ENCODE results near the gene SERPING1.
A peak's percentile ranks its signal among the peaks of the same experiment; 100 is the strongest.

Gene SERPING1

GRCh38 chr11:57638811-57639320 lies 41.4 kb downstream of the SERPING1 start:
- DNase-seq: no peak

- no peak for DNase-seq
These were observed 42.0 kb downstream of the SERPING1 start for GRCh38 chr11:57639321-57640067.

GRCh38 chr11:57640068-57640800 lies 42.7 kb downstream of the SERPING1 start:
- no peak for DNase-seq

GRCh38 chr11:57641011-57641807 lies 43.7 kb downstream of the SERPING1 start:
- DNase-seq: peak in 1 of 2 donors; percentile 48

GRCh38 chr11:57643802-57644201 lies 46.3 kb downstream of the SERPING1 start:
- no peak for DNase-seq

GRCh38 chr11:57644748-57645688 lies 47.5 kb downstream of the SERPING1 start:
- DNase-seq: peak; percentile 84 to 91

- DNase-seq: no peak
These were observed 48.2 kb downstream of the SERPING1 start for GRCh38 chr11:57645689-57646085.

- DNase-seq: peak in 1 of 2 donors; percentile 41
These were observed 48.8 kb downstream of the SERPING1 start for GRCh38 chr11:57646194-57646798.

GRCh38 chr11:57646799-57647303 lies 49.4 kb downstream of the SERPING1 start:
- DNase-seq: no peak

GRCh38 chr11:57647372-57647771 lies 49.9 kb downstream of the SERPING1 start:
- no peak for DNase-seq

- DNase-seq: no peak
These were observed 50.7 kb downstream of the SERPING1 start for GRCh38 chr11:57647960-57648800.

- no peak for DNase-seq
These were observed 51.6 kb downstream of the SERPING1 start for GRCh38 chr11:57648801-57649735.

GRCh38 chr11:57649826-57650738 lies 52.6 kb downstream of the SERPING1 start, which contains the start of gene YPEL4:
YPEL4 (minus strand) TSS chr11:57649912; CDS start chr11:57647107, 2,805 bp downstream.
- peak; percentile 76 to 80 for DNase-seq

- DNase-seq: no peak
These were observed 53.2 kb downstream of the SERPING1 start for GRCh38 chr11:57650739-57651090.

- no peak for DNase-seq
These were observed 53.9 kb downstream of the SERPING1 start for GRCh38 chr11:57651408-57651807.

- DNase-seq: peak; percentile 40 to 45
These were observed 54.7 kb downstream of the SERPING1 start for GRCh38 chr11:57652230-57652629.

- DNase-seq: no peak
These were observed 55.2 kb downstream of the SERPING1 start for GRCh38 chr11:57652662-57653061.

- DNase-seq: no peak
These were observed 55.7 kb downstream of the SERPING1 start for GRCh38 chr11:57653163-57653562.

Measured in CD4-positive, alpha-beta T cell treated with Interleukin-1 beta for 1 hour (primary cell).